Activated T-cell treated with anti-CD3 and anti-CD28 coated beads for 48 hours (primary cell): ENCODE measurements around the gene DACT3.
A peak's percentile ranks its signal among the peaks of the same experiment; 100 is the strongest.

Experiments
- DNase-seq: peaks from one replicate; pipeline ENCODE4 v3.0.0-alpha.2; 2020; ENCODE audit warnings: low read depth

The DACT3 gene

GRCh38 chr19:46610851-46611770 is 49.9 kb downstream of the DACT3 start:
- DNase-seq: no peak

- DNase-seq: no peak
These were observed 50.6 kb downstream of the DACT3 start for GRCh38 chr19:46610413-46610775.

GRCh38 chr19:46609511-46610412 is 51.2 kb downstream of the DACT3 start:
- DNase-seq: no peak

- DNase-seq: no peak
These were observed 52.2 kb downstream of the DACT3 start for GRCh38 chr19:46608581-46609345.

GRCh38 chr19:46608178-46608577 is 52.8 kb downstream of the DACT3 start:
- DNase-seq: no peak

GRCh38 chr19:46607448-46607841 is 53.5 kb downstream of the DACT3 start:
- no peak for DNase-seq

GRCh38 chr19:46606681-46607447 is 54.1 kb downstream of the DACT3 start:
- no peak for DNase-seq

- no peak for DNase-seq
These were observed 55.0 kb downstream of the DACT3 start for GRCh38 chr19:46606019-46606418.

- no peak for DNase-seq
These were observed 55.6 kb downstream of the DACT3 start for GRCh38 chr19:46605356-46605821.

GRCh38 chr19:46604781-46605355 is 56.1 kb downstream of the DACT3 start:
- no peak for DNase-seq

GRCh38 chr19:46603752-46604231 is 57.2 kb downstream of the DACT3 start:
- no peak for DNase-seq

GRCh38 chr19:46603195-46603637 is 57.8 kb downstream of the DACT3 start:
- DNase-seq: no peak

- DNase-seq: no peak
These were observed 58.4 kb downstream of the DACT3 start for GRCh38 chr19:46602392-46603194.

- no peak for DNase-seq
These were observed 59.4 kb downstream of the DACT3 start, which contains the start of gene CALM3 for GRCh38 chr19:46601318-46602224. Gene CALM3, plus strand, starts transcription at chr19:46601330. Its CDS starts 105 bp downstream, at chr19:46601435.

- DNase-seq: peak; percentile 97
These were observed 60.3 kb downstream of the DACT3 start for GRCh38 chr19:46600384-46601317.

- no peak for DNase-seq
These were observed 61.1 kb downstream of the DACT3 start for GRCh38 chr19:46599716-46600373.

GRCh38 chr19:46598372-46598917 is 62.5 kb downstream of the DACT3 start:
- DNase-seq: no peak
